Progenitor cell of endocrine pancreas (in vitro differentiated cells): ENCODE data around the gene MAG. TPM values are rescaled to one million over a fixed set of nuclear protein-coding genes. Genes with fewer than 3 reads are reported as not detected.

Experiments
- DNase-seq: peaks from one replicate; pipeline ENCODE4 v3.0.0; 2021; ENCODE audit warnings: low spot score; ENCODE audit not compliant: unreplicated experiment
- H3K27ac Mint-ChIP-seq: 2 replicates; pipeline ENCODE4 v1.8.0; 2021; ENCODE audit warnings: mild to moderate bottlenecking, moderate library complexity, mixed read lengths
- H3K27me3 Mint-ChIP-seq: 2 replicates; pipeline ENCODE4 v1.8.0; 2021; ENCODE audit warnings: mixed read lengths
- H3K36me3 Mint-ChIP-seq: 2 replicates; pipeline ENCODE4 v1.8.0; 2022; ENCODE audit warnings: mixed read lengths; ENCODE audit not compliant: insufficient read depth
- H3K4me1 Mint-ChIP-seq: 2 replicates; pipeline ENCODE4 v1.8.0; 2021; ENCODE audit warnings: low read depth, mixed read lengths
- H3K4me3 Mint-ChIP-seq: 2 replicates; pipeline ENCODE4 v1.8.0; 2021; ENCODE audit warnings: low read depth, mild to moderate bottlenecking, moderate library complexity, mixed read lengths
- H3K9me3 Mint-ChIP-seq: 2 replicates; pipeline ENCODE4 v1.8.0; 2021; ENCODE audit warnings: low read depth, mixed read lengths
- total RNA-seq: library from RNA; stranded (reverse); gene quantifications from 2 replicates; pipeline ENCODE4 v1.2.1, GENCODE V29; 2021
- TF ChIP-seq, protein P1 (sequence below): fragments of 200-600 bp; sonication (generic); IDR thresholded peaks from one replicate; pipeline ENCODE4 v1.5.0; 2021; ENCODE audit warnings: antibody characterized with exemption, mild to moderate bottlenecking; ENCODE audit not compliant: unreplicated experiment

Gene MAG
- total RNA-seq, 1 donor from 2014 or later = 1.4 TPM

DNA sequence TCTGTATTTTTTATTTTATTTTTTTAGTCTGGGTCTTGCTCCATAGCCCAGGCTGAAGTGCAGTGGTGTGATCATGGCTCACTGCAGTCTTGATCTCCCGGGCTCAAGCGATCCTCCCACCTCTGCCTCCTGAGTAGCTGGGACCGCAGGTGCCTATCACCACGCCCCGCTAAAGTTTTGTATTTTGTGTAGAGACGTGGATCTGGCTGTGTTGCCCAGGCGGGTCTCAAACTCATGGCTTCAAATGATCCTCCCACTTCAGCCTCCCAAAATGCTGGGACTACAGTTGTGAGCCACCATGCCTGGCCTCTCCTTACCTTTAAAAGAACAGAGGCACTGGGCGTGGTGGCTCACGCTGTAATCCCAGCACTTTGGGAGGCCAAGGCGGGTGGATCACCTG is 4.2 kb upstream of the MAG start:
- TF ChIP-seq, protein P1, sequence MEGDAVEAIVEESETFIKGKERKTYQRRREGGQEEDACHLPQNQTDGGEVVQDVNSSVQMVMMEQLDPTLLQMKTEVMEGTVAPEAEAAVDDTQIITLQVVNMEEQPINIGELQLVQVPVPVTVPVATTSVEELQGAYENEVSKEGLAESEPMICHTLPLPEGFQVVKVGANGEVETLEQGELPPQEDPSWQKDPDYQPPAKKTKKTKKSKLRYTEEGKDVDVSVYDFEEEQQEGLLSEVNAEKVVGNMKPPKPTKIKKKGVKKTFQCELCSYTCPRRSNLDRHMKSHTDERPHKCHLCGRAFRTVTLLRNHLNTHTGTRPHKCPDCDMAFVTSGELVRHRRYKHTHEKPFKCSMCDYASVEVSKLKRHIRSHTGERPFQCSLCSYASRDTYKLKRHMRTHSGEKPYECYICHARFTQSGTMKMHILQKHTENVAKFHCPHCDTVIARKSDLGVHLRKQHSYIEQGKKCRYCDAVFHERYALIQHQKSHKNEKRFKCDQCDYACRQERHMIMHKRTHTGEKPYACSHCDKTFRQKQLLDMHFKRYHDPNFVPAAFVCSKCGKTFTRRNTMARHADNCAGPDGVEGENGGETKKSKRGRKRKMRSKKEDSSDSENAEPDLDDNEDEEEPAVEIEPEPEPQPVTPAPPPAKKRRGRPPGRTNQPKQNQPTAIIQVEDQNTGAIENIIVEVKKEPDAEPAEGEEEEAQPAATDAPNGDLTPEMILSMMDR = no peak
- DNase-seq = no peak
- Mint-ChIP-seq H3K4me1 (peaks cover 5% of the 10 kb centered on the region), H3K4me3 (no peak overlapping the region), H3K9me3 (no peaks in the 10 kb centered on the region), H3K27me3 (peaks cover 19% of the 10 kb centered on the region), H3K36me3 (no peaks in the 10 kb centered on the region), H3K27ac (no peak overlapping the region)

GRCh38 chr19:35288331-35288730 is 3.6 kb upstream of the MAG start:
- H3K4me1 Mint-ChIP-seq = peaks cover 5% of the 10 kb centered on the region
- TF ChIP-seq, protein P1 = no peak
- no peaks in the 10 kb centered on the region for H3K9me3 Mint-ChIP-seq
- no peak overlapping the region for H3K4me3 Mint-ChIP-seq
- no peak for DNase-seq
- no peak overlapping the region for H3K27ac Mint-ChIP-seq
- H3K27me3 Mint-ChIP-seq = peaks cover 20% of the 10 kb centered on the region
- no peaks in the 10 kb centered on the region for H3K36me3 Mint-ChIP-seq

GRCh38 chr19:35288906-35289305 is 3.1 kb upstream of the MAG start:
- TF ChIP-seq, protein P1 = no peak
- Mint-ChIP-seq H3K9me3 (no peaks in the 10 kb centered on the region), H3K27me3 (peaks cover 19% of the 10 kb centered on the region), H3K4me3 (no peak overlapping the region), H3K36me3 (no peaks in the 10 kb centered on the region), H3K4me1 (peaks cover 5% of the 10 kb centered on the region), H3K27ac (no peak overlapping the region)
- DNase-seq = no peak

- Mint-ChIP-seq H3K27ac (peak overlapping the region; percentile 56), H3K4me3 (no peak overlapping the region), H3K36me3 (no peaks in the 10 kb centered on the region), H3K9me3 (no peaks in the 10 kb centered on the region), H3K4me1 (peaks cover 5% of the 10 kb centered on the region), H3K27me3 (peaks cover 19% of the 10 kb centered on the region)
- TF ChIP-seq, protein P1 = no peak
- DNase-seq = no peak
Measured at GRCh38 chr19:35290381-35291127, 1.4 kb upstream of the MAG start.

DNA sequence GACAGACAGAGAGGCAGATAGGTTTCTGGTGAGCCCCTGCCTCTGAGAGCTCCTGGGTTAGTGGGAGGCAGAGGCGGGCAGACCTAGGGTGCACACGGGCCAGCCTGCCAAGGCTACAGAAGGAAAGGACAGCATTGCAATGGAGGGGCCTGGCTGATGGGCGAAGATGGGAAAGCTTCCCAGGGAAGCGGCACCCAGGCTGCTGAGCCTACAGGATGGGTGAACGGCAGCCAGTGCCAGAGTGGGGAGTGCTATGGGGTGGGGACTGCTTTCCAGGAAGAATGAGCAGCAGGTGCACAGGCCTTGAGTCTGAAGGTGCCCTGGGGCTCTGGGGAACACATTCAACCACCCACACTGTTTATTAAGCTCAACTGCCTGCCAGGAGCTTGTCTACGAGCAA is 702 bp upstream of the MAG start:
- peaks cover 5% of the 10 kb centered on the region for H3K4me1 Mint-ChIP-seq
- no peaks in the 10 kb centered on the region for H3K36me3 Mint-ChIP-seq
- H3K27ac Mint-ChIP-seq = peak overlapping the region; percentile 79
- H3K4me3 Mint-ChIP-seq = no peak overlapping the region
- no peak for DNase-seq
- TF ChIP-seq, protein P1 = no peak
- H3K27me3 Mint-ChIP-seq = peaks cover 19% of the 10 kb centered on the region
- H3K9me3 Mint-ChIP-seq = no peaks in the 10 kb centered on the region
